Thymus (tissue), 11 donors: ENCODE data around the gene IFNGR2. TPM values are rescaled to one million over a fixed set of nuclear protein-coding genes. Genes with fewer than 3 reads are reported as not detected.

Experiments
- DNase-seq, 9 donors: peaks; one replicate each; pipeline ENCODE4 v3.0.0-alpha.2; 2013; ENCODE audit warnings: low spot score in 9 of 9, low read depth in 6 of 9, missing footprints in 1 of 9
- H3K27ac ChIP-seq, 2 donors: one replicate each; pipeline ENCODE4 v1.5.1; 2013; ENCODE audit warnings: control low read depth in 1 of 2, low read depth in 1 of 2, low read length in 1 of 2, mild to moderate bottlenecking in 1 of 2, moderate library complexity in 1 of 2
- H3K27me3 ChIP-seq, 2 donors: one replicate each; pipeline ENCODE4 v1.5.1; 2013; ENCODE audit warnings: low read length in 1 of 2; ENCODE audit not compliant: control insufficient read depth in 2 of 2, insufficient read depth in 1 of 2
- H3K36me3 ChIP-seq, 2 donors: one replicate each; pipeline ENCODE4 v1.5.1; 2013; ENCODE audit warnings: low read length in 1 of 2, mild to moderate bottlenecking in 1 of 2, moderate library complexity in 1 of 2; ENCODE audit not compliant: control insufficient read depth in 2 of 2, insufficient read depth in 2 of 2
- H3K4me1 ChIP-seq, 2 donors: one replicate each; pipeline ENCODE4 v1.5.1; 2013; ENCODE audit warnings: low read length in 2 of 2; ENCODE audit not compliant: control insufficient read depth in 2 of 2, insufficient read depth in 2 of 2
- H3K4me3 ChIP-seq, 2 donors: one replicate each; pipeline ENCODE4 v1.5.1; 2013; ENCODE audit warnings: low read length in 2 of 2, control low read depth in 1 of 2, mild to moderate bottlenecking in 1 of 2
- H3K9me3 ChIP-seq, 2 donors: one replicate each; pipeline ENCODE4 v1.5.1; 2013; ENCODE audit warnings: low read length in 1 of 2, mild to moderate bottlenecking in 1 of 2; ENCODE audit not compliant: control insufficient read depth in 2 of 2, insufficient read depth in 1 of 2
- WGBS: extraction: QIAGEN DNeasy Blood & Tissue Kit; methylation state at CpG from one replicate; pipeline ENCODE4 v1.1.7; 2013; 5-methylcytosine and 5-hydroxymethylcytosine counted together
- polyA plus RNA-seq: library from polyadenylated mRNA; stranded (reverse); fragments of 200-250 nt; gene quantifications from one replicate; pipeline ENCODE4 v1.2.3, GENCODE V29; 2013
- total RNA-seq: library from RNA; stranded (reverse); fragments of 120-200 nt; gene quantifications from one replicate; pipeline ENCODE4 v1.2.4, GENCODE V29; 2013
- donor health status: healthy.

IFNGR2 gene
- total and polyA plus RNA-seq, 2 donors = 50.7 to 111 TPM

DNA sequence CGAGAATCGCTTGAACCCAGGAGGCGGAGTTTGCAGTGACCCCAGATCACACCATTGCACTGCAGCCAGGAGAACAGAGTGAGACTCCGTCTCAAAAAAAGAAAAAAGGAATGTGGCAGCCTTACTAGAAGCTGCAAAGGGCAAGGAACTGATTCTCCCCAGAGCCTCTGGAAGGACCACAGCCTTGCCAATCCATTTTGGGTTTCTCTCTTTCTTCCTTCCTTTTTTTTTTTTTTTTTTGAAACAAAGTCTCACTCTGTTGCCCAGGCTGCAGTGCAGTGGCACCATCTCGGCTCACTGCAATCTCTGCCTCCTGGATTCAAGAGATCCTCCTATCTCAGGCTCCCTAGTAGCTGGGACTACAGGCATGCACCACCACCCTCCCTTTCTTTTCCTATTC, 9.9 kb upstream of the IFNGR2 start:
- H3K4me1 ChIP-seq = peaks cover 0 to 3% of the 10 kb centered on the region in 2 donors
- 86% methylated on average over 5 of the region's 5 CpGs for WGBS

GRCh38 chr21:33394260-33394659, 9.0 kb upstream of the IFNGR2 start:
- Histone ChIP-seq H3K27me3 (no peaks in the 10 kb centered on the region), H3K36me3 (no peaks in the 10 kb centered on the region), H3K9me3 (no peaks in the 10 kb centered on the region), H3K4me3 (no peak overlapping the region), H3K27ac (no peak overlapping the region), H3K4me1 (peaks cover 0 to 3% of the 10 kb centered on the region in 2 donors)
- 76% methylated on average over 8 of the region's 8 CpGs for WGBS
- DNase-seq = no peak

More for the DNA sequence above, 9.9 kb upstream of the IFNGR2 start:
- Histone ChIP-seq H3K27ac (no peak overlapping the region), H3K27me3 (no peaks in the 10 kb centered on the region), H3K36me3 (no peaks in the 10 kb centered on the region), H3K4me3 (no peak overlapping the region), H3K9me3 (no peaks in the 10 kb centered on the region)
- no peak for DNase-seq

- peaks cover 0 to 3% of the 10 kb centered on the region in 2 donors for H3K4me1 ChIP-seq
- WGBS = 90% methylated on average over 6 of the region's 6 CpGs
- no peaks in the 10 kb centered on the region for H3K27me3 ChIP-seq
- no peaks in the 10 kb centered on the region for H3K9me3 ChIP-seq
- no peak overlapping the region for H3K27ac ChIP-seq
- no peak overlapping the region for H3K4me3 ChIP-seq
- DNase-seq = no peak
- H3K36me3 ChIP-seq = no peaks in the 10 kb centered on the region
Observed at GRCh38 chr21:33395891-33396331, 7.3 kb upstream of the IFNGR2 start.

GRCh38 chr21:33396436-33396835, 6.8 kb upstream of the IFNGR2 start:
- no peak for DNase-seq
- Histone ChIP-seq H3K36me3 (no peaks in the 10 kb centered on the region), H3K4me3 (no peak overlapping the region), H3K9me3 (no peaks in the 10 kb centered on the region), H3K27me3 (no peaks in the 10 kb centered on the region), H3K4me1 (peaks cover 0 to under 1% of the 10 kb centered on the region in 2 donors), H3K27ac (no peak overlapping the region)
- 96% methylated on average over 6 of the region's 6 CpGs for WGBS

DNA sequence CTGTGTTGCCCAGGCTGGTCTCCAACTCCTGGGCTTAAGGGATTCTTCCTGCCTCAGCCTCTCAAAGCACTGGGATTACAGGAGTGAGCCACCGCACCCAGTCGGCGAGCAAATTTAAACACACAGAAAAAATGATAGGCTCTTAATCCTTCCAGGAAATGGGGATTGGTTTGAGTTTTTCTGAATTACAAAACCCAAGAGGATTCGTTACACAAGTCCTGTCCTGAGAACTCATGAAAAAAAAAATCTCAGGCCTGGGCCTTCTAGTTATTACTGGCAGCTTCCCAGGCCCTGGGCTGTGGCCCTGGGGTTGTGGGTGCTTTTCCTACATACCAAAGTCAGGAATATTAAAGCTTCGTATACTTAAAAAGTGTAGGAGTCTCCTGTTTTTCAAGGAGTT, 6.3 kb upstream of the IFNGR2 start:
- Histone ChIP-seq H3K36me3 (no peaks in the 10 kb centered on the region), H3K27me3 (no peaks in the 10 kb centered on the region), H3K4me3 (no peak overlapping the region), H3K4me1 (no peaks in the 10 kb centered on the region), H3K27ac (peak overlapping the region; percentile 32 to 42), H3K9me3 (no peaks in the 10 kb centered on the region)
- no peak for DNase-seq
- 90% methylated on average over 5 of the region's 5 CpGs for WGBS

DNA sequence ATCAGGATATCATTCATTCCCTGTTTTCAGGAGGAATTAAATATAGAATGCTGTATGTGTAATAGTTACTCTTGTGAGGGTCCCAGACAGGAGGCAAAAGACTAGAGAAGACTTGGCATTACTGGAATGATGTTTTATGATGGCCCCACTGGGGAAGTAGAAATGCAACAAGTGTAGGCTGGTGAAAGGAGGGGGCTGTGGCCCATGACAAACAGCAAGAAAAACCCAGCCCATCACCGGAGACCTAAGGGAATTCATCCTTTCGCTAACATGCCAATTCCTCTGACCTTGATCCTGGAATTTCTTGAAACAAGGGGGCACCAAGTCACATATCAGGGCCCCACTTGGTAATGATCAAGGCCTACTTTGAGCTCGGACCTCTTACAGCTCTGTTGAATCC, 5.5 kb upstream of the IFNGR2 start:
- H3K27me3 ChIP-seq = peaks cover 0 to 3% of the 10 kb centered on the region in 2 donors
- H3K27ac ChIP-seq = no peak overlapping the region
- over 99% methylated on average over 3 of the region's 3 CpGs for WGBS
- H3K9me3 ChIP-seq = no peaks in the 10 kb centered on the region
- DNase-seq = no peak
- H3K36me3 ChIP-seq = no peaks in the 10 kb centered on the region
- H3K4me3 ChIP-seq = no peak overlapping the region
- H3K4me1 ChIP-seq = peaks cover 0 to 6% of the 10 kb centered on the region in 2 donors

DNA sequence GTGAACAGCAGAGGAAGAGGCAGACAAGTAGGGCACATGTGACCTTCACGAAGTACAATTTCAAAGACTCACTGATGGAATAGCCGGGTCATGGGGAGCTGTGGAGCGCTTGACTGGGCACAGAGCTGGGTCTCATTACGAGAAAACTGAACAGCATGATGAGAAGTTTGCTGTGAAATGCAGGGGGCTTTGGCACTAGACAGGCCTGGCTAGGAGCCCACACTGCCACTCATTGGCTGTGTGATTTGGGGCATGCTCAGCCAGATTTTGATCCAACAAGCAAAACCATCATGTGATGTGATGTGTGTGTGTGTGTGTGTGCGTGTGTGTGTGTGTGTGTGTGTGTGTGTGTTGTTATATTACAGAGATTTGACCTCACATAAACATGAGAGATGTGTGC, 4.9 kb upstream of the IFNGR2 start:
- 89% methylated on average over 5 of the region's 5 CpGs for WGBS
- Histone ChIP-seq H3K36me3 (no peaks in the 10 kb centered on the region), H3K4me3 (no peak overlapping the region), H3K9me3 (no peaks in the 10 kb centered on the region), H3K27me3 (peaks cover 0 to 3% of the 10 kb centered on the region in 2 donors), H3K27ac (no peak overlapping the region), H3K4me1 (peaks cover 0 to 7% of the 10 kb centered on the region in 2 donors)
- no peak for DNase-seq

GRCh38 chr21:33401630-33401992, 1.6 kb upstream of the IFNGR2 start:
- Histone ChIP-seq H3K27me3 (peaks cover 0 to 11% of the 10 kb centered on the region in 2 donors), H3K27ac (peak overlapping the region in 1 of 2 donors; percentile 18), H3K4me3 (no peak overlapping the region), H3K9me3 (peaks cover 0 to 4% of the 10 kb centered on the region in 2 donors), H3K36me3 (no peaks in the 10 kb centered on the region), H3K4me1 (peaks cover 4 to 18% of the 10 kb centered on the region in 2 donors)
- 84% methylated on average over 6 of the region's 6 CpGs for WGBS
- no peak for DNase-seq

DNA sequence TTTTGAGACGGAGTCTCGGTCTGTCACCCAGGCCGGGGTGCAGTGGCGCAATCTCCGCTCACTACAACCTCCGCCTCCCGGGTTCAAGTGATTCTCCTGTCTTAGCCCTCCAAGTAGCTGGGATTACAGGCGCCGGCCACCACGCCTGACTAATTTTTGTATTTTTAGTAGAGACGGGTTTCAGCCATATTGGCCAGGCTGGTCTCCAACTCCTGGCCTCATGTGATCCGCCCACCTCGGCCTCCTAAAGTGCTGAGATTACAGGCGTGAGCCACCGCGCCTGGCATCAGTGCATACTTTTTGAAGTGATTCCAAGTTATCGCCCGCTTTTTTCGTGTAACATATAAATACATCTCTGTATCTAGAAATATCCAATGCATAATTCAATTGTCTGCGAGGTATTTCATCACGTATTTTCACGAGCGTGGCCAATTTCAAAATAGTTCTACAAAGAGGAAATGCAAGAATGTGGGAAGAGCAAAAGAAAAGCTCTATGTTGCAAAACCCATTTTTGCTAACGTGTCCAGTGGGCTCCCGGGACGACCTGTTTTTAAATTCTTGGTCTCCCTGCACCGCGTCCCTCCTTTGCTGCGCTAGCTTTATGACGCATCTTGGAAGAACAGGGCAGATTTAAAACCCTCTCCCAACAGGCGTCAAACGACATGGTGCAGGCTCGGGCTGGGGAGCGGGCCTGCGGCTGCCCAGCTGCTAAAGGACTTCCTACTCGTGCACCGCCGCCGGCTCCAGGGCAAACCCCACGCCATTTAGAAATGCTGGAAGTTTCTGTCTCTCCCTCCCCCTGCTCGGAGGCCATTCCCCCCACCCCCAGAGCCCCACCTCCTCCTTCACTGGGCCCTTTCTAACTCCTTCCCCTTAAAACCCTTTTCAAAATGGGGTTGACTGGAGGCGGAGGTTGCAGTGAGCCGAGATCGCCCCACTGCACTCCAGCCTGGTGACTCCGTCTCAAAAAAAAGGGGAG, 923 bp upstream of the IFNGR2 start:
- DNase-seq = peak in 4 of 9 donors; percentile 28 to 63 (median 40)
- peaks cover 0 to 11% of the 10 kb centered on the region in 2 donors for H3K27me3 ChIP-seq
- peak overlapping the region; percentile 44 to 82 for H3K4me3 ChIP-seq
- 59% methylated on average over 45 of the region's 45 CpGs for WGBS
- peak overlapping the region; percentile 66 to 87 for H3K27ac ChIP-seq
- H3K36me3 ChIP-seq = no peaks in the 10 kb centered on the region
- peaks cover 4 to 18% of the 10 kb centered on the region in 2 donors for H3K4me1 ChIP-seq
- peaks cover 0 to 4% of the 10 kb centered on the region in 2 donors for H3K9me3 ChIP-seq
